GM19025 (cell line): ENCODE results near the gene SEPTIN1.
"Not testable (repeated sequence)": the region's sequence is repeated elsewhere in the genome, so short reads cannot be mapped to it uniquely, and the experiment has no call there.

Experiments used
- ATAC-seq: cut with Tn5 transposase; IDR thresholded peaks from one replicate; pipeline ENCODE4 v1.9.1; 2021; ENCODE audit warnings: mild to moderate bottlenecking, low read depth, moderate library complexity; ENCODE audit not compliant: unreplicated experiment

SEPTIN1 gene

GRCh38 chr16:30358577-30358936 lies 23.8 kb downstream of the SEPTIN1 start:
- ATAC-seq = no peak

GRCh38 chr16:30357715-30358576 lies 24.4 kb downstream of the SEPTIN1 start:
- ATAC-seq = no peak

- ATAC-seq = no peak
Observed at GRCh38 chr16:30357085-30357714, 25.2 kb downstream of the SEPTIN1 start.

GRCh38 chr16:30356401-30357084 lies 25.8 kb downstream of the SEPTIN1 start:
- ATAC-seq = no peak

GRCh38 chr16:30355954-30356308 lies 26.4 kb downstream of the SEPTIN1 start:
- ATAC-seq = no peak

GRCh38 chr16:30355144-30355953 lies 27.0 kb downstream of the SEPTIN1 start, which contains the start of gene CD2BP2:
Gene CD2BP2 (minus strand): TSS chr16:30355308. CDS start chr16:30354681, 627 bp downstream.
- ATAC-seq = peak; percentile 69

- ATAC-seq = no peak
Observed at GRCh38 chr16:30354423-30355143, 27.8 kb downstream of the SEPTIN1 start.

GRCh38 chr16:30353438-30354129 lies 28.8 kb downstream of the SEPTIN1 start:
- ATAC-seq = no peak

- no peak for ATAC-seq
Observed at GRCh38 chr16:30352488-30353401, 29.6 kb downstream of the SEPTIN1 start.

GRCh38 chr16:30351586-30352419 lies 30.6 kb downstream of the SEPTIN1 start:
- no peak for ATAC-seq

GRCh38 chr16:30351001-30351441 lies 31.3 kb downstream of the SEPTIN1 start:
- ATAC-seq = no peak

GRCh38 chr16:30350134-30350871 lies 32.1 kb downstream of the SEPTIN1 start:
- ATAC-seq = no peak

GRCh38 chr16:30349675-30350074 lies 32.7 kb downstream of the SEPTIN1 start:
- ATAC-seq = no peak

GRCh38 chr16:30348929-30349328 lies 33.4 kb downstream of the SEPTIN1 start:
- ATAC-seq = no peak

GRCh38 chr16:30348113-30348512 lies 34.2 kb downstream of the SEPTIN1 start:
- no peak for ATAC-seq

- no peak for ATAC-seq
Observed at GRCh38 chr16:30346286-30346685, 36.1 kb downstream of the SEPTIN1 start.

GRCh38 chr16:30343491-30343820 lies 38.9 kb downstream of the SEPTIN1 start:
- not testable (repeated sequence) for ATAC-seq
